GM12872 (cell line): ENCODE measurements around the gene BRICD5.

Experiments used
- TF ChIP-seq, protein P1 (sequence below): IDR thresholded peaks from 3 replicates; pipeline ENCODE4 v1.5.1; 2011; ENCODE audit warnings: low read depth, mild to moderate bottlenecking, low read length, moderate library complexity; ENCODE audit not compliant: insufficient read depth

Gene BRICD5

DNA sequence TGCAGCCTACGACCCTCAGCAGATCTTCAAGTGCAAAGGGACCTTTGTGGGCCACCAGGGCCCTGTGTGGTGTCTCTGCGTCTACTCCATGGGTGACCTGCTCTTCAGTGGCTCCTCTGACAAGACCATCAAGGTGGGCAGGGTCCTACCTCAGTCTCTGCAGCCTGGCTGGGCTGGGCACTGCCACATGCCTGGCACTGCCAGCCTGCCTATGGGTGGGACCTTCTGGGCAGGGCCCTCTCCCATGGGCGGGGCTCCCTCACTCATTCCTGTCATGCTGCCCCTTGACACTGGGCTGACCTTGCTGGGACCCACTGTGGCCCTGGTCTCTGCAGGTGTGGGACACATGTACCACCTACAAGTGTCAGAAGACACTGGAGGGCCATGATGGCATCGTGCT is 36.7 kb downstream of the BRICD5 start:
- TF ChIP-seq, protein P1, sequence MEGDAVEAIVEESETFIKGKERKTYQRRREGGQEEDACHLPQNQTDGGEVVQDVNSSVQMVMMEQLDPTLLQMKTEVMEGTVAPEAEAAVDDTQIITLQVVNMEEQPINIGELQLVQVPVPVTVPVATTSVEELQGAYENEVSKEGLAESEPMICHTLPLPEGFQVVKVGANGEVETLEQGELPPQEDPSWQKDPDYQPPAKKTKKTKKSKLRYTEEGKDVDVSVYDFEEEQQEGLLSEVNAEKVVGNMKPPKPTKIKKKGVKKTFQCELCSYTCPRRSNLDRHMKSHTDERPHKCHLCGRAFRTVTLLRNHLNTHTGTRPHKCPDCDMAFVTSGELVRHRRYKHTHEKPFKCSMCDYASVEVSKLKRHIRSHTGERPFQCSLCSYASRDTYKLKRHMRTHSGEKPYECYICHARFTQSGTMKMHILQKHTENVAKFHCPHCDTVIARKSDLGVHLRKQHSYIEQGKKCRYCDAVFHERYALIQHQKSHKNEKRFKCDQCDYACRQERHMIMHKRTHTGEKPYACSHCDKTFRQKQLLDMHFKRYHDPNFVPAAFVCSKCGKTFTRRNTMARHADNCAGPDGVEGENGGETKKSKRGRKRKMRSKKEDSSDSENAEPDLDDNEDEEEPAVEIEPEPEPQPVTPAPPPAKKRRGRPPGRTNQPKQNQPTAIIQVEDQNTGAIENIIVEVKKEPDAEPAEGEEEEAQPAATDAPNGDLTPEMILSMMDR: no peak

GRCh38 chr16:2173366-2173765 is 37.3 kb downstream of the BRICD5 start:
- TF ChIP-seq, protein P1: no peak

- TF ChIP-seq, protein P1: no peak
Measured at GRCh38 chr16:2172688-2173335, 37.9 kb downstream of the BRICD5 start.

DNA sequence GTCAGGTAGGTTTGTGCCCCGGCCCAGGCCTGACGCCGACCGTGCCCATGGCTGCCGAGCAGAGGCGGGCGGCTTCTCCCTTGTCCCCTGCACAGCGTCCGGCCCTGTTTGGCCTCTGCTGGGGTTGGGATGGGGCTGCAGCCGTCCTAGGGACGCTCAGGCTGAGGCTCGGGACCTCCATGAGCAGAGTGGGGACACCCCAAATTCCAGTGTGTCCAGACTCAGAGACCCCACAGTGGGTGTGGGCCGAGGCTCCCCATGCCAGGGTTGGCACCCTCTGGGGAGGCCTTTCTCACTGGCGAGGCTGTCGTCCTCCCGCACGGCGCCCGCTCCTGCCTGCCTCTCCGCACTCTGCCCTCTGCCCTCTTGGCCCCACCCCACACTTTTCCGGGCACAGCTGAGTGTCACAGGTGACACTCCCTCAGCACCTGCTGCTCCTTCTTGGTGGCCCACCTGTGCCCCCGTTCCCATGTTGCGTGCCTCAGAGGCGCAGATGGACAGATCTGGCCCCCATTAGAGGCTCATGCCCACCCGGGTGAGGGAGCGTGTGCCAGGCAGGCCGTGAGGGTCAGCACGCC is 39.0 kb downstream of the BRICD5 start:
- TF ChIP-seq, protein P1: no peak

GRCh38 chr16:2170587-2171435 is 39.9 kb downstream of the BRICD5 start:
- TF ChIP-seq, protein P1: no peak

GRCh38 chr16:2170080-2170479 is 40.6 kb downstream of the BRICD5 start:
- TF ChIP-seq, protein P1: no peak

DNA sequence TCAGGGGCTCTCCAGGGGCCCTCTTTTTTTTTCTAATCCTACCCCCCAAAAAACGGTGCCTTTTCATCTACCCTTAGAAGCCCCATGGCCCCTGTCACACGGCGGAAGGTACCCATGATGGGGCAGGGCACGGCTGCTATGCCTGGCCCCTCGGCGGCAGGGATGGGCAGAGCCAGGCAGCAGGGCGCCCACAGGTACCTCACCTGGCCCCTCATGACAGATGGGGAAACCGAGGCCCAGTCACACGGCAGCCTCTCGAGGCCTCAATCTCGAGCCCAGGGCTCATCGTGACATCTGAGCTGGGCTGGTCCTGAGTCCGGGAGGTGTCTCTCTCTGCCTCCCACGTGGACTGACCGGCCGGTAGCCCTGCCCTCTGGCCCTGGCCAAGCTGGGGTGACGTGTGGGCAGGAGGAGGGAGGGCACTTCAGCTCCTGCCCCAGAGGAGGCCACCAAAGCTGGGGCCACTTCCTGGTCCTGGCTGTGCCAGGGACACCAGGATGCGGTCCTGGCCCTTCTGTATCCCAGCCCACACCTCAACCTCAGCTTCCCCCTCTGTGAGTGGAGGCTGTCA is 43.5 kb downstream of the BRICD5 start:
- TF ChIP-seq, protein P1: no peak
